ENCODE results near the gene PTPRT.

Gene PTPRT

GRCh38 chr20:42604998-42605956, 584.4 kb downstream of the PTPRT start:
- no peak for DNase-seq

- no peak for DNase-seq
Measured at GRCh38 chr20:42603655-42604054, 586.1 kb downstream of the PTPRT start.

GRCh38 chr20:42598581-42598980, 591.1 kb downstream of the PTPRT start:
- DNase-seq: no peak

- no peak for DNase-seq
Measured at GRCh38 chr20:42595625-42596024, 594.1 kb downstream of the PTPRT start.

- no peak for DNase-seq
Measured at GRCh38 chr20:42594659-42595058, 595.0 kb downstream of the PTPRT start.

- no peak for DNase-seq
Measured at GRCh38 chr20:42594011-42594410, 595.7 kb downstream of the PTPRT start.

- DNase-seq: no peak
Measured at GRCh38 chr20:42589976-42590639, 599.6 kb downstream of the PTPRT start.

GRCh38 chr20:42588847-42589246, 600.9 kb downstream of the PTPRT start:
- no peak for DNase-seq

- no peak for DNase-seq
Measured at GRCh38 chr20:42587427-42587826, 602.3 kb downstream of the PTPRT start.

- no peak for DNase-seq
Measured at GRCh38 chr20:42581311-42581710, 608.4 kb downstream of the PTPRT start.

GRCh38 chr20:42576167-42576566, 613.5 kb downstream of the PTPRT start:
- DNase-seq: no peak

- DNase-seq: no peak
Measured at GRCh38 chr20:42572320-42573016, 617.2 kb downstream of the PTPRT start.

- DNase-seq: no peak
Measured at GRCh38 chr20:42567409-42567808, 622.3 kb downstream of the PTPRT start.

GRCh38 chr20:42565235-42565995, 624.3 kb downstream of the PTPRT start:
- no peak for DNase-seq

- no peak for DNase-seq
Measured at GRCh38 chr20:42559665-42560064, 630.0 kb downstream of the PTPRT start.

- DNase-seq: no peak
Measured at GRCh38 chr20:42556575-42556974, 633.1 kb downstream of the PTPRT start.

- no peak for DNase-seq
Measured at GRCh38 chr20:42553374-42553773, 636.3 kb downstream of the PTPRT start.

- no peak for DNase-seq
Measured at GRCh38 chr20:42549496-42549895, 640.2 kb downstream of the PTPRT start.

GRCh38 chr20:42544926-42545325, 644.8 kb downstream of the PTPRT start:
- no peak for DNase-seq

GRCh38 chr20:42532831-42533230, 656.9 kb downstream of the PTPRT start:
- DNase-seq: no peak

GRCh38 chr20:42531508-42531961, 658.2 kb downstream of the PTPRT start:
- no peak for DNase-seq

- no peak for DNase-seq
Measured at GRCh38 chr20:42530855-42531448, 658.8 kb downstream of the PTPRT start.
